ENCODE data around the gene PKLR.
"Not testable (repeated sequence)": the region's sequence is repeated elsewhere in the genome, so short reads cannot be mapped to it uniquely, and the experiment has no call there.

PKLR gene

GRCh38 chr1:155305881-155306391, 4.7 kb upstream of the PKLR start:
- TF ChIP-seq ZNF274 (IDR thresholded peaks at IDR 0.05; ENCODE audit: low read depth, low read length): no peak
- H3K4me3 ChIP-seq (ENCODE audit: low read length): peak overlapping the region; percentile 75; the same call in 1 of the 2 replicates

- H3K4me3 ChIP-seq (ENCODE audit: low read length): peak overlapping the region; percentile 75
- no peak for TF ChIP-seq ZNF274 (IDR thresholded peaks at IDR 0.05; ENCODE audit: low read depth, low read length)
These were observed 3.4 kb upstream of the PKLR start for GRCh38 chr1:155304558-155305063.

- no peak overlapping the region for H3K4me3 ChIP-seq (ENCODE audit: low read length)
- TF ChIP-seq ZNF274 (IDR thresholded peaks at IDR 0.05; ENCODE audit: low read depth, low read length): no peak
These were observed 497 bp downstream of the PKLR start for GRCh38 chr1:155300553-155301329.

GRCh38 chr1:155300024-155300423, 1.2 kb downstream of the PKLR start:
- TF ChIP-seq ZNF274 (IDR thresholded peaks at IDR 0.05; ENCODE audit: low read depth, low read length): no peak
- no peak overlapping the region for H3K4me3 ChIP-seq (ENCODE audit: low read length)

- no peak for TF ChIP-seq ZNF274 (IDR thresholded peaks at IDR 0.05; ENCODE audit: low read depth, low read length)
- H3K4me3 ChIP-seq (ENCODE audit: low read length): no peak overlapping the region
These were observed 3.9 kb downstream of the PKLR start for GRCh38 chr1:155297384-155297783.

GRCh38 chr1:155296661-155297060, 4.6 kb downstream of the PKLR start:
- H3K4me3 ChIP-seq (ENCODE audit: low read length): no peak overlapping the region
- TF ChIP-seq ZNF274 (IDR thresholded peaks at IDR 0.05; ENCODE audit: low read depth, low read length): no peak

GRCh38 chr1:155295942-155296267, 5.3 kb downstream of the PKLR start:
- TF ChIP-seq ZNF274 (IDR thresholded peaks at IDR 0.05; ENCODE audit: low read depth, low read length): no peak

GRCh38 chr1:155295183-155295941, 5.9 kb downstream of the PKLR start:
- H3K4me3 ChIP-seq (ENCODE audit: low read length): no peak overlapping the region
- no peak for TF ChIP-seq ZNF274 (IDR thresholded peaks at IDR 0.05; ENCODE audit: low read depth, low read length)

More at GRCh38 chr1:155295942-155296267, 5.3 kb downstream of the PKLR start:
- no peak overlapping the region for H3K4me3 ChIP-seq (ENCODE audit: low read length)

GRCh38 chr1:155294520-155295182, 6.6 kb downstream of the PKLR start:
- no peak for TF ChIP-seq ZNF274 (IDR thresholded peaks at IDR 0.05; ENCODE audit: low read depth, low read length)
- H3K4me3 ChIP-seq (ENCODE audit: low read length): no peak overlapping the region

- H3K4me3 ChIP-seq (ENCODE audit: low read length): no peak overlapping the region
- no peak for TF ChIP-seq ZNF274 (IDR thresholded peaks at IDR 0.05; ENCODE audit: low read depth, low read length)
These were observed 8.0 kb downstream of the PKLR start for GRCh38 chr1:155293086-155293749.

GRCh38 chr1:155291006-155291405, 10.2 kb downstream of the PKLR start:
- H3K4me3 ChIP-seq (ENCODE audit: low read length): not testable (repeated sequence)

- H3K4me3 ChIP-seq (ENCODE audit: low read length): no peak overlapping the region
These were observed 13.2 kb downstream of the PKLR start for GRCh38 chr1:155287987-155288543.

GRCh38 chr1:155286544-155286943, 14.7 kb downstream of the PKLR start:
- no peak overlapping the region for H3K4me3 ChIP-seq (ENCODE audit: low read length)
- no peak for TF ChIP-seq ZNF274 (IDR thresholded peaks at IDR 0.05; ENCODE audit: low read depth, low read length)

More at GRCh38 chr1:155287987-155288543, 13.2 kb downstream of the PKLR start:
- no peak for TF ChIP-seq ZNF274 (IDR thresholded peaks at IDR 0.05; ENCODE audit: low read depth, low read length)
